Measurements from ENCODE around the gene COL23A1. TPM values are rescaled to one million over a fixed set of nuclear protein-coding genes. Genes with fewer than 3 reads are reported as not detected.

The COL23A1 gene
- polyA plus RNA-seq, 2 of the 4 experiments (the other 2 are of a cell fraction) = not detected

- Histone ChIP-seq H3K27ac (no peak overlapping the region), H3K4me2 (no peak overlapping the region), H3K4me1 (no peaks in the 10 kb centered on the region), H3K9me3 (no peaks in the 10 kb centered on the region; the same call in 2 of the 3 replicates), H3K4me3 (no peak overlapping the region)
- FAIRE-seq (no peak), ATAC-seq (no peak; a peak in 1 of 6 replicates), DNase-seq (ENCODE audit: low read depth in 1 of 2, low spot score in 1 of 2) (no peak)
- ChIA-PET POLR2A (no interaction called here), CTCF (interaction anchor here (0.6 to 0.9 kb wide), 2 partner anchors 9 to 39 kb away, joined by 3 to 4 read pairs; no protein-coding TSS in a partner anchor)
- TF ChIP-seq RCOR1 (IDR thresholded peaks at IDR 0.05; ENCODE audit: low read depth, low read length) (no peak), PHF8 (IDR thresholded peaks at IDR 0.05; ENCODE audit: borderline replicate concordance, low read depth) (no peak), POLR2A (IDR thresholded peaks at IDR 0.05; ENCODE audit: low read length) (no peak), ELK1 (IDR thresholded peaks at IDR 0.05; ENCODE audit: low read depth, low read length) (no peak), CHD2 (IDR thresholded peaks at IDR 0.05; ENCODE audit: low read length, partially characterized antibody) (no peak), POLR2AphosphoS2 (conservative IDR thresholded peaks at IDR 0.05; ENCODE audit: low read length) (no peak), MAFK (IDR thresholded peaks at IDR 0.05; ENCODE audit: partially characterized antibody) (no peak), FOXS1 (CRISPR knock-in tag; IDR thresholded peaks at IDR 0.05) (no peak), RNF2 (IDR thresholded peaks at IDR 0.05; ENCODE audit: borderline replicate concordance, low read depth) (no peak), SMC3 (IDR thresholded peaks at IDR 0.05) (no peak), BHLHE40 (IDR thresholded peaks at IDR 0.05; ENCODE audit: low read depth, low read length) (no peak), HOXB5 (CRISPR knock-in tag; IDR thresholded peaks at IDR 0.05) (no peak), KDM5A (IDR thresholded peaks at IDR 0.05) (no peak), CBX2 (IDR thresholded peaks at IDR 0.05; ENCODE audit: borderline replicate concordance, low read depth) (no peak), RARB (CRISPR knock-in tag; IDR thresholded peaks at IDR 0.05) (no peak), HOXB13 (CRISPR knock-in tag; IDR thresholded peaks at IDR 0.05; ENCODE audit: low read depth) (no peak), ZSCAN20 (CRISPR knock-in tag; IDR thresholded peaks at IDR 0.05) (no peak), FOSL2 (IDR thresholded peaks at IDR 0.05) (no peak), FOSL2 (CRISPR knock-in tag; IDR thresholded peaks at IDR 0.05) (no peak), TP53 (CRISPR knock-in tag; IDR thresholded peaks at IDR 0.05) (no peak)
- 33% methylated on average over 10 of the region's 18 CpGs for WGBS (ENCODE audit: missing lambda C conversion rate)
Observed at GRCh38 chr5:178527458-178528307, 62.5 kb downstream of the COL23A1 start.

GRCh38 chr5:178526773-178527457 lies 63.3 kb downstream of the COL23A1 start:
- DNase-seq (ENCODE audit: low read depth in 1 of 2, low spot score in 1 of 2) = no peak
- POLR2A ChIA-PET = no interaction called here
- TF ChIP-seq ZSCAN20 (CRISPR knock-in tag; IDR thresholded peaks at IDR 0.05) = no peak
- no peak for TF ChIP-seq HOXB13 (CRISPR knock-in tag; IDR thresholded peaks at IDR 0.05; ENCODE audit: low read depth)
- TF ChIP-seq ZNF302 (CRISPR knock-in tag; IDR thresholded peaks at IDR 0.05) = no peak
- TF ChIP-seq JUN (IDR thresholded peaks at IDR 0.05) = no peak
- TF ChIP-seq PBX3 (IDR thresholded peaks at IDR 0.05) = no peak
- TF ChIP-seq MAX (IDR thresholded peaks at IDR 0.05) = no peak
- H3K4me3 ChIP-seq = no peak overlapping the region
- no peak for FAIRE-seq
- H3K9me3 ChIP-seq = no peaks in the 10 kb centered on the region; the same call in 2 of the 3 replicates
- CTCF ChIA-PET = interaction anchor here (0.9 kb wide), 1 partner anchor 10 kb away, joined by 4 read pairs; no protein-coding TSS in a partner anchor
- H3K4me1 ChIP-seq = no peaks in the 10 kb centered on the region
- no peak overlapping the region for H3K4me2 ChIP-seq
- WGBS (ENCODE audit: missing lambda C conversion rate) = 46% methylated on average over 14 of the region's 14 CpGs
- ATAC-seq = no peak
- H3K27ac ChIP-seq = no peak overlapping the region

All from A549 (cell line).